Activated T-helper 1 cell treated with anti-CD3 and anti-CD28 coated beads, Interleukin-12 subunit alpha, Interleukin-12 subunit beta, Interleukin-2, Interleukin-4 antibody, amounts not matched to agents 30 ng/mL and 10 ng/mL and 1 ng/mL, durations not matched to agents 14 hours and 24 hours and 36 hours (primary cell): ENCODE results near the gene LRRC37A3. TPM values are rescaled to one million over a fixed set of nuclear protein-coding genes. Genes with fewer than 3 reads are reported as not detected.

ENCODE experiments used
- total RNA-seq: library from RNA; stranded (reverse); gene quantifications from 2 replicates; pipeline ENCODE4 v1.2.3, GENCODE V29; 2022

The LRRC37A3 gene
- total RNA-seq, 1 donor from 2014 or later: 12.4 TPM

Other genes with a start within 250 kb of the LRRC37A3 start
- 52.7 and 56.3 TPM in 2 replicates for gene GNA13, start 137.3 kb upstream of the LRRC37A3 start, total RNA-seq
- 1.1 and 1.8 TPM in 2 replicates for gene RGS9, start 217.9 kb upstream of the LRRC37A3 start, total RNA-seq